SK-N-SH (cell line): ENCODE data around the gene RPL12.

Experiments used
- EZH2phosphoT487 ChIP-seq: fragments of 200-600 bp; sonication (generic); IDR thresholded peaks from 2 replicates; pipeline ENCODE4 v1.6.1; 2017; ENCODE audit warnings: low read depth, mixed run types, mild to moderate bottlenecking, antibody characterized with exemption, moderate library complexity, borderline replicate concordance
- FOXJ3 ChIP-seq: sonication (generic); formaldehyde crosslinking; IDR thresholded peaks from 2 replicates; pipeline ENCODE4 v1.5.1; 2020; ENCODE audit warnings: mild to moderate bottlenecking, missing genetic modification reagents
- JUND ChIP-seq: IDR thresholded peaks from 2 replicates; pipeline ENCODE4 v1.4.0; 2012
- NRF1 ChIP-seq: IDR thresholded peaks from 2 replicates; pipeline ENCODE4 v1.6.1; 2012; ENCODE audit warnings: low read depth, mild to moderate bottlenecking, low read length
- POLR2AphosphoS5 ChIP-seq: IDR thresholded peaks from 2 replicates; pipeline ENCODE4 v1.6.1; 2012; ENCODE audit warnings: low read depth, low read length
- SIN3A ChIP-seq: IDR thresholded peaks from 2 replicates; pipeline ENCODE4 v1.6.1; 2012; ENCODE audit warnings: low read depth, mild to moderate bottlenecking, low read length, moderate library complexity, borderline replicate concordance
- YY1 ChIP-seq: IDR thresholded peaks from 2 replicates; pipeline ENCODE4 v1.4.0; 2012; ENCODE audit warnings: low read depth, mild to moderate bottlenecking
- TF ChIP-seq, protein P1 (sequence below): fragments of 200-600 bp; sonication (generic); IDR thresholded peaks from 2 replicates; pipeline ENCODE4 v1.6.1; 2017; ENCODE audit warnings: antibody characterized with exemption, mild to moderate bottlenecking, moderate library complexity

DNA sequence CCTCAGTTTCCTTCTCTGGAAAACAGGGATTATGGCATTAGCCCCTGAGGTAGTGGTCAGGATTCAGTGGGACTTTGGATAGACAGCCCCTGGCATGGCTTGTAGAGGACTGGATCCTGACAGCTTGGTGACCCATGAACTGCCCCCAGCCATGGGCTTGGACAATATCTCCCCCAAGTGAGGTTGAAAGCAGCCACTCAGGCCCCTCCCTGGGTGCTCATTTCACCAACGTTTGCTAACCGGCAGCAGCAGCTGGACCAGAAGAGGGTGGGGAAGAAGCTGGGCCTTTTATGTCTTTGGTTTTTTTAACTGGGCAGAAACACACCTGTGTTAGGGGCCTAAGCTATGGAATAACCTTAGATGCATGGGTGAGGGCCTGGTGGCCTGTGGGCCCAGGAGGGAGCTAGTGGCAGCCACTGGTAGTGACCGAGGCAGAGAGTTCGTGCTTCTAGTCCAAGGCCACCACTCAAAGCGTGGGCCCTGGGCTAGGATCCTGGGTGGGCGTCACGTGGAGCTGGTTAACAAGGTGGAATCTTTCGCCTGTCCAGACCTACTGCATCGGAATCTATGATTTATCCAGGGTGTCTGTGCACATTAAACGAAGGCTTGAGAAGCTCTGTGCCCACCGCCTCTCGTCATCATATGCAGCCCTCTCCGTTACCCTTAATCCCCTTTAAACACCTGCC is 52.3 kb downstream of the RPL12 start:
- TF ChIP-seq POLR2AphosphoS5 (no peak), FOXJ3 (CRISPR knock-in tag) (no peak), NRF1 (no peak), EZH2phosphoT487 (no peak), SIN3A (no peak), JUND (no peak), YY1 (no peak)
- TF ChIP-seq, protein P1, sequence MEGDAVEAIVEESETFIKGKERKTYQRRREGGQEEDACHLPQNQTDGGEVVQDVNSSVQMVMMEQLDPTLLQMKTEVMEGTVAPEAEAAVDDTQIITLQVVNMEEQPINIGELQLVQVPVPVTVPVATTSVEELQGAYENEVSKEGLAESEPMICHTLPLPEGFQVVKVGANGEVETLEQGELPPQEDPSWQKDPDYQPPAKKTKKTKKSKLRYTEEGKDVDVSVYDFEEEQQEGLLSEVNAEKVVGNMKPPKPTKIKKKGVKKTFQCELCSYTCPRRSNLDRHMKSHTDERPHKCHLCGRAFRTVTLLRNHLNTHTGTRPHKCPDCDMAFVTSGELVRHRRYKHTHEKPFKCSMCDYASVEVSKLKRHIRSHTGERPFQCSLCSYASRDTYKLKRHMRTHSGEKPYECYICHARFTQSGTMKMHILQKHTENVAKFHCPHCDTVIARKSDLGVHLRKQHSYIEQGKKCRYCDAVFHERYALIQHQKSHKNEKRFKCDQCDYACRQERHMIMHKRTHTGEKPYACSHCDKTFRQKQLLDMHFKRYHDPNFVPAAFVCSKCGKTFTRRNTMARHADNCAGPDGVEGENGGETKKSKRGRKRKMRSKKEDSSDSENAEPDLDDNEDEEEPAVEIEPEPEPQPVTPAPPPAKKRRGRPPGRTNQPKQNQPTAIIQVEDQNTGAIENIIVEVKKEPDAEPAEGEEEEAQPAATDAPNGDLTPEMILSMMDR = no peak
